DMS53 treated with DMSO at 0.1 percent for 48 hours (cell line): ENCODE data around the gene NUB1.

Experiments used
- DNase-seq: peaks from one replicate; lab custom pipeline; 2025; ENCODE audit not compliant: unreplicated experiment; lab: John Stamatoyannopoulos, UW

Gene NUB1

GRCh38 chr7:151313857-151314256 lies 27.8 kb upstream of the NUB1 start:
- DNase-seq = no peak

- no peak for DNase-seq
These were observed 27.2 kb upstream of the NUB1 start for GRCh38 chr7:151314401-151314800.

GRCh38 chr7:151315038-151315655 lies 26.5 kb upstream of the NUB1 start:
- peak; percentile 51 for DNase-seq

GRCh38 chr7:151316896-151317295 lies 24.7 kb upstream of the NUB1 start:
- no peak for DNase-seq

GRCh38 chr7:151317936-151318335 lies 23.7 kb upstream of the NUB1 start:
- DNase-seq = no peak

- DNase-seq = no peak
These were observed 22.4 kb upstream of the NUB1 start for GRCh38 chr7:151319189-151319588.

- no peak for DNase-seq
These were observed 21.3 kb upstream of the NUB1 start for GRCh38 chr7:151320263-151320845.

GRCh38 chr7:151321341-151321740 lies 20.3 kb upstream of the NUB1 start:
- no peak for DNase-seq

GRCh38 chr7:151322906-151323305 lies 18.7 kb upstream of the NUB1 start:
- no peak for DNase-seq

GRCh38 chr7:151327022-151327421 lies 14.6 kb upstream of the NUB1 start:
- no peak for DNase-seq

GRCh38 chr7:151327659-151328058 lies 14.0 kb upstream of the NUB1 start:
- DNase-seq = no peak

- DNase-seq = no peak
These were observed 11.4 kb upstream of the NUB1 start for GRCh38 chr7:151330181-151330580.

GRCh38 chr7:151330661-151331060 lies 11.0 kb upstream of the NUB1 start:
- no peak for DNase-seq

- DNase-seq = no peak
These were observed 7.0 kb upstream of the NUB1 start for GRCh38 chr7:151334628-151335027.

GRCh38 chr7:151336027-151336708 lies 5.4 kb upstream of the NUB1 start:
- DNase-seq = no peak

- no peak for DNase-seq
These were observed 4.3 kb upstream of the NUB1 start for GRCh38 chr7:151337346-151337745.

GRCh38 chr7:151338809-151339208 lies 2.8 kb upstream of the NUB1 start:
- no peak for DNase-seq

GRCh38 chr7:151339651-151340382 lies 1.8 kb upstream of the NUB1 start:
- no peak for DNase-seq

GRCh38 chr7:151340794-151341356 lies 737 bp upstream of the NUB1 start:
- DNase-seq = no peak

- no peak for DNase-seq
These were observed 562 bp downstream of the NUB1 start for GRCh38 chr7:151342102-151342646.

- DNase-seq = no peak
These were observed 1.2 kb downstream of the NUB1 start for GRCh38 chr7:151342811-151343210.
